B cell (primary cell): ENCODE results near the gene RNF227. TPM values are rescaled to one million over a fixed set of nuclear protein-coding genes. Genes with fewer than 3 reads are reported as not detected.

Source experiments
- ATAC-seq: fragments of 200-7000 bp; cut with Tn5 transposase; one replicate; pipeline ENCODE4 v1.10.0; 2021; ENCODE audit warnings: low read depth, mild to moderate bottlenecking, moderate number of reproducible peaks, moderate library complexity
- CTCF ChIA-PET: fragments of 350-600 bp; sonication (Branson Sonifier 250); formaldehyde crosslinking; loops from one replicate; lab custom pipeline; 2021; ENCODE audit warnings: antibody characterized with exemption, inconsistent platforms; lab: Charles Lee
- POLR2A ChIA-PET: fragments of 350-600 bp; sonication (Branson Sonifier 250); formaldehyde crosslinking; loops from one replicate; lab custom pipeline; 2021; ENCODE audit warnings: antibody characterized with exemption; lab: Charles Lee
- DNase-seq: peaks from one replicate; pipeline ENCODE4 v3.0.0; 2013
- H2AFZ ChIP-seq: 2 replicates; pipeline ENCODE4 v1.6.1; 2012; ENCODE audit warnings: mild to moderate bottlenecking, low read depth, low read length; ENCODE audit not compliant: insufficient read depth, poor library complexity, severe bottlenecking
- H3K27ac ChIP-seq, 2 donors: 1 replicate in 1 of 2; 2 replicates in 1 of 2; pipeline ENCODE4 v1.5.1; 2012 to 2013; ENCODE audit warnings: low read length in 2 of 2, mild to moderate bottlenecking in 2 of 2, moderate library complexity in 1 of 2
- H3K27me3 ChIP-seq, 4 experiments: fragments of 200-600 bp in 1 of 4; sonication (generic) in 1 of 4; replicated peaks in 1 of 4; 1 replicate in 2 of 4; 2 replicates in 2 of 4; pipeline versions ENCODE4 v1.6.1 to v1.7.0; 2013 to 2016; ENCODE audit warnings: low read length in 3 of 4, mild to moderate bottlenecking in 2 of 4, mixed read lengths in 1 of 4, moderate library complexity in 1 of 4; ENCODE audit not compliant: insufficient read depth in 4 of 4, control insufficient read depth in 3 of 4; ENCODE audit errors: control extremely low read depth in 1 of 4
- H3K36me3 ChIP-seq, 2 experiments: replicated peaks in 1 of 2; 1 replicate in 1 of 2; 2 replicates in 1 of 2; pipeline versions ENCODE4 v1.6.1 to v1.7.1; 2013; ENCODE audit warnings: low read length in 1 of 2; ENCODE audit not compliant: insufficient read depth in 2 of 2, control insufficient read depth in 1 of 2; ENCODE audit errors: control extremely low read depth in 1 of 2, extremely low read depth in 1 of 2
- H3K4me1 ChIP-seq, 2 donors: fragments of 200-600 bp in 1 of 2; sonication (generic) in 1 of 2; 1 replicate in 1 of 2; 2 replicates in 1 of 2; pipeline versions ENCODE4 v1.5.1 to v1.6.1; 2013 to 2017; ENCODE audit warnings: low read length in 2 of 2; ENCODE audit not compliant: control insufficient read depth in 2 of 2, insufficient read depth in 2 of 2
- H3K4me2 ChIP-seq: replicated peaks from 2 replicates; pipeline ENCODE3; 2012; ENCODE audit warnings: mild to moderate bottlenecking, low read depth, low read length; ENCODE audit not compliant: poor library complexity, severe bottlenecking
- H3K4me3 ChIP-seq, 5 experiments: fragments of 200-600 bp in 1 of 5; sonication (generic) in 1 of 5; 1 replicate in 3 of 5; 2 replicates in 2 of 5; pipeline versions ENCODE4 v1.5.1 to v1.7.0; 2011 to 2016; ENCODE audit warnings: low read length in 4 of 5, mild to moderate bottlenecking in 4 of 5, low read depth in 2 of 5, control low read depth in 1 of 5, moderate library complexity in 1 of 5; ENCODE audit not compliant: insufficient read depth in 1 of 5; ENCODE audit errors: control extremely low read depth in 1 of 5, extremely low read depth in 1 of 5
- H3K79me2 ChIP-seq: fragments of 200-600 bp; sonication (generic); one replicate; pipeline ENCODE4 v1.6.0; 2016; ENCODE audit warnings: low read length; ENCODE audit not compliant: control insufficient read depth, insufficient read depth
- H3K9ac ChIP-seq: fragments of 200-600 bp; sonication (generic); 2 replicates; pipeline ENCODE4 v1.6.1; 2017; ENCODE audit warnings: mild to moderate bottlenecking, low read length, moderate library complexity
- H3K9me3 ChIP-seq, 3 donors: one replicate each; pipeline versions ENCODE4 v1.6.1 to v1.7.1; 2013; ENCODE audit warnings: low read length in 2 of 3; ENCODE audit not compliant: control insufficient read depth in 2 of 3, insufficient read depth in 1 of 3; ENCODE audit errors: control extremely low read depth in 1 of 3
- H4K20me1 ChIP-seq: 2 replicates; pipeline ENCODE4 v1.6.0; 2012; ENCODE audit warnings: mild to moderate bottlenecking, low read length; ENCODE audit not compliant: insufficient read depth, control insufficient read depth, poor library complexity, severe bottlenecking
- H3K27ac Mint-ChIP-seq: one replicate; pipeline ENCODE4 v1.8.0; 2021; ENCODE audit warnings: mixed read lengths
- H3K27me3 Mint-ChIP-seq: one replicate; pipeline ENCODE4 v1.8.0; 2021; ENCODE audit warnings: mixed read lengths
- H3K4me1 Mint-ChIP-seq: one replicate; pipeline ENCODE4 v1.8.0; 2021; ENCODE audit warnings: mixed read lengths
- H3K4me3 Mint-ChIP-seq: one replicate; pipeline ENCODE4 v1.8.0; 2021; ENCODE audit warnings: mixed read lengths
- H3K9me3 Mint-ChIP-seq: one replicate; pipeline ENCODE4 v1.8.0; 2022; ENCODE audit warnings: mixed read lengths; ENCODE audit not compliant: insufficient read depth
- CTCF ChIP-seq: fragments of 200-600 bp; IDR thresholded peaks from one replicate; pipeline ENCODE4 v1.8.0; 2022; ENCODE audit warnings: antibody characterized with exemption, mild to moderate bottlenecking
- EZH2 ChIP-seq: IDR thresholded peaks from 2 replicates; pipeline ENCODE4 v1.6.1; 2012; ENCODE audit warnings: borderline replicate concordance, low read depth, mild to moderate bottlenecking, moderate library complexity, low read length; ENCODE audit not compliant: insufficient read depth, poor library complexity, severe bottlenecking
- WGBS: methylation state at CpG from one replicate; pipeline ENCODE4 v1.1.5; 2013; ENCODE audit warnings: missing lambda C conversion rate; ENCODE audit not compliant: insufficient coverage; 5-methylcytosine and 5-hydroxymethylcytosine counted together
- intact Hi-C: fragments of 100-400 bp; cut with micrococcal nuclease; formaldehyde crosslinking; loops from one replicate; pipeline ENCODE4 v1.10.0; 2022
- polyA plus RNA-seq: library from polyadenylated mRNA; depleted of rRNA; stranded (reverse); fragments of >200 nt; gene quantifications from 2 replicates; pipeline ENCODE4 v1.2.3, GENCODE V29; 2012
- total RNA-seq, 2 donors: library from RNA; stranded (reverse); fragments of 120-200 nt in 1 of 2; gene quantifications; 1 replicate in 1 of 2; 2 replicates in 1 of 2; pipeline versions ENCODE4 v1.2.3 to v1.2.4, GENCODE V29; 2013 to 2022

RNF227 gene
- total and polyA plus RNA-seq, 2 donors (not counting 1 experiment from before 2014, with no cell fraction given) = 3.8 to 11.8 TPM

DNA sequence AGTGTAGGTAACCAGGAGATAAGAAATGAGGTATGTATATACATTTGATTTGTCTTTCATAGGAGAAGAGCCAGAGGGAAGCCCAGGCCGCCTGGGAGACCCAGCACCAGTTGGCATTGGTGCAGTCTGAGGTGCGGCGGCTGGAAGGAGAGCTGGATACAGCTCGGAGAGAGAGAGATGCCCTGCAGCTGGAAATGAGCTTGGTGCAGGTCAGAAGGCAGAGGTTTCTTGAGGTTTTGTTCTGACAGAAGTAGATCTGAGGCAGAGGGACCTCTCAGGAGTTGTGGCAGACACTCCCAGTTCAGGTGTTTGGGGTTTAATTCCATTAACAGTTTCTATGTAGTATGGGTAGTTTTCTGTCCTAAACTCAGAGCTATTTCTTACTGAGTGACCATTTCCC, 23.9 kb upstream of the RNF227 start:
- 100% methylated on average over 4 of the region's 4 CpGs for WGBS
- Mint-ChIP-seq H3K4me3 (no peak overlapping the region), H3K9me3 (no peaks in the 10 kb centered on the region), H3K27me3 (no peaks in the 10 kb centered on the region), H3K4me1 (no peaks in the 10 kb centered on the region), H3K27ac (no peak overlapping the region)
- DNase-seq (no peak), ATAC-seq (no peak)
- Histone ChIP-seq H4K20me1 (no peaks in the 10 kb centered on the region), H3K4me3 (no peak overlapping the region), H3K4me2 (no peak overlapping the region), H3K79me2 (no peaks in the 10 kb centered on the region), H3K9me3 (no peaks in the 10 kb centered on the region), H3K36me3 (peaks cover 13 to 49% of the 10 kb centered on the region in 2 experiments), H3K27ac (no peak overlapping the region), H3K27me3 (no peaks in the 10 kb centered on the region), H2AFZ (no peak overlapping the region), H3K9ac (no peak overlapping the region), H3K4me1 (peaks cover 0 to 4% of the 10 kb centered on the region in 2 donors)
- POLR2A ChIA-PET = no interaction called here
- CTCF ChIA-PET = interaction anchor here (1.5 to 2.2 kb wide), 2 partner anchors 49 to 77 kb away, joined by 4 to 12 read pairs; no protein-coding TSS in a partner anchor
- intact Hi-C loops = no loop called here
- TF ChIP-seq EZH2 = no peak
- TF ChIP-seq CTCF = no peak

DNA sequence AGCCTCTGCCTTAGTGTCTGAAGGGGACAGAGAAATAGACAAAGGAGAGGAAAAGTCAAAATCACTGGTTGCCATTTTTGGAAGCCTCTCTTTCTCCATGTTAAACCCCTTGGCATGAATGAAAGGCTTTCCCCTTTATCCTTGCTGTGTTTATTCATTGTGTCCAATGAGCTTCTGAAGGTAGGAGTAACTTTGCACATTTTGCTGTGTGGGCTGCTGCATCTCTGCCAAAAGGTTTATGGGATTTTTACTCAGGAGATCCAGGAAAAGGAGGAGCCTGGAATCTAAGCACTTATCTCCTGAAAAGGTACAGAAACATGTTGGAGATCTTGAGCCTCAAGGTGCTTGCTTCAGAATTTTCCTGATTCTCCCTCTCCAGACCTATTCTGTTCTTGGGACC, 19.8 kb upstream of the RNF227 start:
- no peak overlapping the region for H2AFZ ChIP-seq
- CTCF ChIA-PET = interaction anchor here (0.6 to 6.6 kb wide), 4 partner anchors 10 to 796 kb away, joined by 3 to 48 read pairs (median 4); no protein-coding TSS in a partner anchor
- H4K20me1 ChIP-seq = peaks cover 2% of the 10 kb centered on the region
- H3K4me3 Mint-ChIP-seq = no peak overlapping the region
- H3K27me3 ChIP-seq = no peaks in the 10 kb centered on the region
- H3K4me1 Mint-ChIP-seq = peaks cover 31% of the 10 kb centered on the region
- no peak for ATAC-seq
- H3K9me3 Mint-ChIP-seq = no peaks in the 10 kb centered on the region
- no peaks in the 10 kb centered on the region for H3K27me3 Mint-ChIP-seq
- POLR2A ChIA-PET = interaction anchor here (0.5 kb wide), 1 partner anchor 43 kb away, joined by 3 read pairs; no protein-coding TSS in a partner anchor
- H3K9ac ChIP-seq = no peak overlapping the region
- no peak overlapping the region for H3K4me2 ChIP-seq
- DNase-seq = no peak
- no peaks in the 10 kb centered on the region for H3K9me3 ChIP-seq
- intact Hi-C loops = no loop called here
- H3K27ac Mint-ChIP-seq = no peak overlapping the region
- H3K27ac ChIP-seq = no peak overlapping the region
- no peak overlapping the region for H3K4me3 ChIP-seq
- TF ChIP-seq EZH2 (no peak), CTCF (no peak)
- H3K79me2 ChIP-seq = peaks cover 33% of the 10 kb centered on the region
- H3K36me3 ChIP-seq = peaks cover 13 to 29% of the 10 kb centered on the region in 2 experiments
- H3K4me1 ChIP-seq = peaks cover 15 to 21% of the 10 kb centered on the region in 2 donors
